Frontal cortex (tissue), 4 donors: Measurements from ENCODE around the gene CXCL6. TPM values are rescaled to one million over a fixed set of nuclear protein-coding genes. Genes with fewer than 3 reads are reported as not detected.

ENCODE experiments used
- DNase-seq, 2 donors: peaks; one replicate each; pipeline ENCODE4 v3.0.0; 2012; ENCODE audit warnings: low spot score in 2 of 2
- FAIRE-seq: peaks from 2 replicates; lab custom pipeline; 2012; peaks lifted over from hg19 to GRCh38; lab: Jason Lieb, UNC
- total RNA-seq: library from RNA; depleted of rRNA; stranded (reverse); fragments of >200 nt; gene quantifications from one replicate; pipeline ENCODE4 v1.2.3, GENCODE V29; 2014
- donor health status: control.
- donor health status: control.
- donor health status: control.

CXCL6 gene
- total RNA-seq: 0.41 TPM

DNA sequence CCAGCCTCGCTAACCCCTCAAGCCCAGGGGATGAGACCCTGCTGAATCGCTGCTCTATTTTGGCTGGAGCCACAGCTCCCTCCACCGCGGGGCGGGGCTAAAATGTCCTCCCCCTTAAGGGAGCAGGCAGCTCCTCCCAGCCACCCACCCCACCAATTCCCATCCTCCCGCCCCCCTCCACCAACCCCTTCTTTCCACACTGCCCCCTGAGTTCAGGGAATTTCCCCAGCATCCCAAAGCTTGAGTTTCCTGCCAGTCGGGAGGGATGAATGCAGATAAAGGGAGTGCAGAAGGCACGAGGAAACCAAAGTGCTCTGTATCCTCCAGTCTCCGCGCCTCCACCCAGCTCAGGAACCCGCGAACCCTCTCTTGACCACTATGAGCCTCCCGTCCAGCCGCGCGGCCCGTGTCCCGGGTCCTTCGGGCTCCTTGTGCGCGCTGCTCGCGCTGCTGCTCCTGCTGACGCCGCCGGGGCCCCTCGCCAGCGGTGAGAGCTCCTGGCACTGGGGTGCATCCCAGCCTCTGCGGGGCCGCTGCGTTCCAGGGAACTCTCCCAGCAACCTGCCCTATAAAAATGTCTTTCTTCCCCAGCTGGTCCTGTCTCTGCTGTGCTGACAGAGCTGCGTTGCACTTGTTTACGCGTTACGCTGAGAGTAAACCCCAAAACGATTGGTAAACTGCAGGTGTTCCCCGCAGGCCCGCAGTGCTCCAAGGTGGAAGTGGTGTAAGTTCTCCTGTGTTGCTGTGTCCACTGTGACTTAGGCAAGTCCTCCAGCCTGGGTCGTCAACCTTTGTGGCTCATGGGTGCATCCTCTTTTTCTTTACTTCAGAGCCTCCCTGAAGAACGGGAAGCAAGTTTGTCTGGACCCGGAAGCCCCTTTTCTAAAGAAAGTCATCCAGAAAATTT lies at the start of gene CXCL6:
Gene CXCL6, plus strand, starts transcription at position 306 of the 907 bp plus-strand sequence. Its CDS starts 73 bp downstream, at position 379.
- FAIRE-seq (no peak), DNase-seq (no peak)

DNA sequence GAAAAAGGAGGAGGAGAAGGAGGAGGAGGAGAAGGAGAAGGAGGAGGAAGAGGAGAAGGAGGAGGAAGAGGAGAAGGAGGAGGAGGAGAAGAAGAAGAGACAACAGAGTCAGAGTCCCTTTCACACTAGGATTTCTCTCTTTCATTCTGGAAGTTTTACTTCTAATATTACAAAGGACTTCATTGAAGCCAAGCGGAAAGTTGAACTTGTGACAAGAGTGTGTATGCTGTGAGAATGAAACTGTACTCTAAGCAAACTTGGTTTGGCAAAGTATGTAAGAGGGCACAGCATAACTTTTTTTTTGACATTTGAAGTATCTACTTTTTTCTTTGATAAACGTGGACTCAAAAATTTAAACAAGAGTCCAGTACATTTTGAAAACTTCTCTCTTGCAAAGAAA lies 48.1 kb upstream of the CXCL6 start:
- FAIRE-seq (no peak), DNase-seq (no peak)

DNA sequence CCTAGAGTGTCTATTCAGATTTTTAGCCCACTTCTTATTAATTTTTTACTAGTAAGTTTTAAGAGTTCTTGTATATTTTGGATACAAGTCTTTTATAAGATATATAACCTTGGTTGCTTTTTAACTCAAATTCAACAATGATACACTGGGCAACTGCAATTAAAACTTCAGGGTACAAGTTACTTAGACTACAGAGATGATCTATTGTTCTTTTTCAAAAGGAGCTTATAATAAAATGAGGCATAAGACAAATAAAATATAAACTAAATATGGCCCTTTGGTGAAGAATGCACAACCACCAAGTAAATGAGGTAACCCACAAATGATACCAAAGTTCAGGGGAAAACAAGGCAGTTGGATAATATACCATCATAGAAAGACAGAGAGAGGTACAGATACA lies 37.6 kb upstream of the CXCL6 start:
- DNase-seq (no peak), FAIRE-seq (no peak)

DNA sequence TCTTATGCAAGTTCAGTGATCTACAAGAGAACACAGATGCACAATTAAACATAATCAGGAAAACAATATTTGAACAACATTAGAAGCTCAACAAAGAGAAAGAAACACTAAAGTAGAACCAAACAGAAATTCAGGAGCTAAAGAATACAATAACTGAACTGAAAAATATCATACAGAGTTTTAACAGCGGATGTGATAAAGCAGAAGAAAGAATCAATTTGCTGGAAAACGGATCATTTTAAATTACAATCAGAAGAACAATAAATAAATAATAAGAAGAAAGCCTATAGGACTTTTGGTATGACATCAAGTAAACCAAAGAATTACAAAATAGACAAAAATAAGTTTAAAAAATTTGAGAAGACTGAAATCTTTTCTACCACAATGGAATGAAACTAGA lies 36.3 kb upstream of the CXCL6 start:
- DNase-seq: no peak
- FAIRE-seq: no peak

DNA sequence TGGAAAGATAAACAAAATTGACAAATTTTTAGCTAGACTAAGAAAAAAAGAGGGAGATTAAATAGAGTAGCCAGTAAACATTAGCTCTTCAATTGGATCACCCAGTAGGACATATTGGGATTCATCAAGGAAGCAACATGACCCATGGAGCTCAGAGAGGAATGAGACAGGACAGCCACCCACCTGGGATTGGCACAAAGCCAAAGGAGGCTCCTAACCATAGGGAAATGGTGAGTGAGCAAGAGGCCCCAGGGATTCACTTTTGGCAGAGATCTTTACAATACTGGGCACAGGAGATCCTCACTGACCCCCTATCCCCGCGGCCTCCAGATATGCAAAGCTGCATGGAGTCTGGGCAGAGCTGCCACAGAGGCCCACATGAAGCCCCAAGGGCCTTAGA lies 34.8 kb upstream of the CXCL6 start:
- no peak for DNase-seq
- FAIRE-seq: no peak

DNA sequence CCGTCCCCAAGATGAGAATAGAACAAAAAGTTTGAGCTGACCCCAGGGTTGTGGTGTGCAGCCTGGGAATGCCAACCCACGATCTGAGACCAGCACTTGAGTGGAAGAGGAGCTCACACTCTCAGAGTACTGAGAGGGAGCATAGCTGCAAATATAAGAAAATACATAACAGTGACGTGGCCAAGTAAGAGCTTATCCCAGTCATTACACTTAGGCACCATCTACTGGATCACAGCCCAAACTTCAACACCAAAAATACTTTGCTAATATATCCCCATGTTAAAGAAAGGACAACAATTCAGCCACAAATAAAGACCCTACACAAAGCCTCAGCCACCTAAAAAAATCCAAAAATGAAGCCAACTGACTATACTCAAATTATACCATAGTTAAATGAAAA lies 33.3 kb upstream of the CXCL6 start:
- FAIRE-seq (no peak), DNase-seq (no peak)

DNA sequence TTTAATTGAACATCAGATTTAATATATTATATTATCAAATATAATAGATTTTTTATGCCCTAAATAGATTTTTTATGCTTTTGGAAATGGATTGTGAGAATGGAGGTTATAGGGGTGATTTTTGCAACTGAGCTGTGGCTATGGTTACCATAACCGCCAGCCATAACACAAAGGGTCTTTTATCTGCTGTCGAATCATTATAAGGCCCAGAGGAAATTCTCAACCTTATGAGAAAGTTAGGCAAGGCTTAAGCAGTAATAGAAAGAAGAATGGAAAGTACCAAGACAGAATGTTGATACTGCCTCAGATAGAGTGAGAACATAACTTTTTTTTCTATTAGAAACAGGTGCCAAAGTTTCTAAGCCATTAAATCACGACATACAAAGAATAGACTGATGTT lies 26.3 kb upstream of the CXCL6 start:
- FAIRE-seq: no peak
- no peak for DNase-seq

DNA sequence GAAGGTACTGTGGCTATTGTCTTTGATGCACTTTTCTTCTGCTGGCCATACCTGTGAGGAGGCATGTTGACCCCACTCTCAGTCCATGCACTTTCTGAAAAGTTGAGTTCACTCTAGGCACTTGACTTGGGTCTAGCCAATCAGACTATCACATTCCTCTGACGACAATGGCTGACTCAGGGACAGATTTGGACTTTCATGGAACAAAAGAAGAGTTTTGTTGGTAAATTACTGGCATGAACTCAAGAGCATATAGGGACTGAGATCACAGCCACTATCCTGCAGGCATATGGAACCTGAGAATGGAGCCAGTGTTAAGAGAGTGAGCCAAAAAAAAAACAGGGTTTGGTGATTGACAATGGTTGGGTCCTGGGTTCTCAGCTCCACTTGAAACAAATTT lies 24.6 kb upstream of the CXCL6 start:
- no peak for DNase-seq
- FAIRE-seq: no peak

DNA sequence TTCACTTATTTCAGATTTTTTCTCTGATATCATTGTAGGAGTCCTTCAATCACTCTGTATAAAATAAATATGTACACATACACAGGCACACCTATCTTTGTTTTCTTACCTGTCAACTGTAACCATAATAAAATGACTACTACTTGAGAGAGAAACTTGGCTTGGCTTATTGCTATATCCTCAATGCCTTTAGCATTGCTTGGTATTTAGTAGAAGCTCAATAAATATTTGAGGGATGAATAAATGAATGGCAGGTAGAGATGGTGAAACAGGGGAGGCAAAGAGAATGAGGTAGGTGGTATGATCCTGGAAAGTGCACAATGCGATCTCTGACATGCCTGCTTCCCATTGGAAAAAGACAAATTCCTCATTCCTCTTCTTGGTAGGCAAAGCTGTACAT lies 21.8 kb upstream of the CXCL6 start:
- FAIRE-seq (no peak), DNase-seq (no peak)

DNA sequence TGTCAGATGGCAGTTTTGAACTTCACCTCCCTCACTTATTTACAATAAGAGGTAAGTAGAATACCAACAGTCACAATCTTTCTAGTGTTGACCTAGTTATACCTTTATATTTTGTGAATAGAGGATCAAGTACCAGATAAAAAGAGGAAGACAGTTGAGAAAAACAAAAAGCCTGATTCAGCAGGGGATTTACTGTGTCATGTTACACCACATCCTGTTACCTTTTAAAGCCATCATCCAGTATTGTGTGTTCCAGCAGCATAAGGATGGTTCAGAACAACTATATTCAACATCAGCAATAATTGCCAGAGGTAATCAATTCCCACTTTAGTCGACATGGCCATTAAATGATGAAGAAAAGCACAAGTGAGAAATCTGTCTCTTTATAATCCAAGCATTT lies 21.3 kb upstream of the CXCL6 start:
- FAIRE-seq: no peak

DNA sequence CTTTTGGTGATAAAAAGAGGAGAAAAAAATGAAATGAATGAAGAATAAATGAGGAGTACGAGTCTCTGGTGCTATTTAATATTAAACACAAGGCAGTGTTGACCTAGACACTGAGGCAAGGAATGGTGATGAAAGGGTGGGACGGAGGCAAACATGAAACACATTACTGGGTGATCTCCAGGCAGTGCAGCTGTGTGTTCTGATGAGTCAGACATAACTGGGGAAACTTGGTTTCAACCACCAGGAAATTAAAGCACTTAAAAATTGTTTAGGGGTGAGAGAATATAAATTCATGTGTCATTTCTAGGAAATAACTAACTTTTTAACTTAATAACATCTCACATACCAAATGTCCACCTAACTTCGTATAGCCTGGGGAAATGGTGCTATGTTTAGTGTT lies 19.7 kb upstream of the CXCL6 start:
- FAIRE-seq (no peak), DNase-seq (no peak)

More for the DNA sequence above, 21.3 kb upstream of the CXCL6 start:
- no peak for DNase-seq

DNA sequence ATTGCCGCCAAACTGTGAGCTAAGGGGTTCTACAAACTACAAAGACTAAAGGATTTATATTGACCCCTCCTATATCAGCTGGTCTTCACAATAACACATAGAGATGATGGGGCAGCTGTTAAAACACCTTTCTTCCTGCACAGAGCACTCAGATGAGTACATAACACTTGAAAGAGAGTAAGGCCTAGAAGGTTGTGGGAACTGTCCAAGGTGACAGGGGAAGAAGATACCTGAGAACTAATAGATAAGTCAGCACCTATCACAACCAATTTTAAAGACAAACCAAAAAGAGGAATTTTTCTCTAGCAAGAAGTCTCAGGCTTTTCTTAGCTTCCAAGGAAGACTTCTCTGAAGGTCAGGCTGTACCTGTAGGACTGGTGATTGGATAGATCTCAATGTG lies 19.1 kb upstream of the CXCL6 start:
- DNase-seq (no peak), FAIRE-seq (no peak)

DNA sequence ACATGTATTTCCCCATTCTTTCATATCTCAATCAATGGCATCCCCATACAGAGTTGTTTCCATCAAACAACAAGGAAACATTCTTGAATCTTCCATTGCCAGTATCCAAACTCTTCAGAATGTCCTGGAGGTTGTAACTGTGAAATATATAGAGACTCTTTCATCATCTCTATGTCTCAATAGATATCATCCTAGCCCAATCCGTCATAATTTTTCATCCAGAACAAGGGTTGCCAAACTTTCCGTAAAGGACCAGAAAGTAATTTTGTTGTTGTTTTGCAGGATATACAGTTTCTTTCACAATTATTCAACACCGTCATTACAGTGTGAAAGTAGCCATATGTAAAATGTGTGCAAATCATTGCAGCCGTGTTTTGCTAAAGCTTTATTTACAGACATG lies 15.2 kb upstream of the CXCL6 start:
- no peak for DNase-seq
- no peak for FAIRE-seq

DNA sequence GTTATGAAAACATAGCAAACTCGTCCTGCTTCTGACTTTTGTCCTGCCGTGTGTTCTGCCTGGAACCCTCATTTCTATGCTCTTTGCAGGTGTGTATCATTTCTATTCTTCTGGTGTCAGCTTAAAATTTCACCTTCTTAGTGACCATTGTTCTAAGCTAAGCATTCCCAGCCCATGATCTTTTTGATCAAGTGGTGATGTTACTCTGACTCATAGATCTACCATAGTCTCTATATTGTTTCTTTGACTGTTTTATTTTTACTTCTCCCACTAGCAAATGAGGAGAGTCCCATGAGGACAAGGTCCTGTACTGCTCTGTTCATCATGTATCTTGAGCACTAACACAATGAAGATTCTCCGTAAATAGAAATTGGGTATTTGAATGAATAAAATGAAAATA lies 14.1 kb upstream of the CXCL6 start:
- no peak for FAIRE-seq
- DNase-seq: no peak

DNA sequence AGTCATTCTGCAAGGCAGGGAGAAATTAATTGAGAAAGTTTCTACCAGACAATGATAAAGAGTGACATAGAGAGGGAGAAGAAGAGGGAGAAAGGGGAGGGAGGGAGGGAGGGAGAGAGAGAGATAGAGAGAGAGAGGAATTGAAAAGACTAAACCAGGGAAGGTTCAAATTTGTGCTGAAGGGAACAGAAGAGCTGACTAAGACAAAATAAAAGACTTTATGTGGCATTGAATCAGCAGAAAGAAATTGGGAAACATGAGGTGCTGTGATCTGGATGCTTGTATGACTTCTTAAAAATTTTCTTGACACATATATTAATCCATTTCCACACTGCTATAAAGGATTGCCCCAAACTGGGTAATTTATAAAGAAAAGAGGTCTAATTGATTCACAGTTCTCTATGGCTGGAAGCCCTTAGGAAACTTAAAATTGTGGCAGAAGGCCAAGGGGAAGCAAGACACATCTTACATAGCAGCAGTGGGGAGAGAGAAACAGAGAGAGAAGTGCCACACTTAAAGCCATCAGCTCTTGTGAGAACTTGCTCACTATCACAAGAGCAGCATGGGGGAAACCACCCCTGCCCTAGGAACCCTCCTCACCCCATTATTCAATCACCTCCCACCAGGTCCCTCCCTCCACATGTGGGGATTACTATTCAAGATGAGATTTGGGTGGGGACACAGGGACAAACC lies 13.5 kb upstream of the CXCL6 start:
- FAIRE-seq (no peak), DNase-seq (no peak)

DNA sequence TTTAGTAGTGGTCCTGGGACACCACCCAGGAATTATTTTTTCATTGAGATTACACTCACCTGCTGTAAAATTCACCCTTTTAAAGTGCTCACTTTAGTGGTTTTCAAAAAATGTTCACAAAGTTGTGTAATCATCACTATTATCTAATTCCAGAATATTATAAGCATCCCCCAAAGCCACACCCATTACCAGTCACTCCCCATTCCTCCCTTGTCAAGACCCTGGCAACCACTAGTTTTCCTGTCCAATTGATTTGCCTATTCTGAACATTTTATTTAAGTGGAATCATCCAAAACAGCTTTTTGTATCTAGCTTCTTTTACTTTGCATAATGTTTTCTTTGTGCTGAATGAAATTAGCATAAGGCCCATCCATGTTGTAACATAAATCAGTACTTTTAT lies 12.7 kb upstream of the CXCL6 start:
- DNase-seq: no peak
- FAIRE-seq: no peak

DNA sequence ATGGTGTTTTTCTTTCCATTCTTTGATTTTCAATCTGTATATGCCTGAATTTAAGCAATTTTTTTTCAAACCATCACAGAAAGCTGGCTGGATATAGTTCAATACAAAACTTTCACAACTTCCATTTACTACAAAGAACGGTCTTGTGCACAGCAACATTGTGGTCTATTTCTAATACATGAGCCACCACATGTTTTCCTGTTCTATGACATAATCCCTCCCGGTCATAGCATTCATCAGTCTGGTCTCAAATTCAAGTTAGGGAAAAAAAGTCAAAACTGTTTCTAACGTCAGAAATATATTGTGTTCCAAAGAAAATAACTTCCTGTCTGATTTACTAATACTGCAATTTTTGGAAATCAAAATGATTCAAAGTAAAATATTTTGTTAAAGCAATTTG lies 7.5 kb upstream of the CXCL6 start:
- no peak for FAIRE-seq
- DNase-seq: no peak

DNA sequence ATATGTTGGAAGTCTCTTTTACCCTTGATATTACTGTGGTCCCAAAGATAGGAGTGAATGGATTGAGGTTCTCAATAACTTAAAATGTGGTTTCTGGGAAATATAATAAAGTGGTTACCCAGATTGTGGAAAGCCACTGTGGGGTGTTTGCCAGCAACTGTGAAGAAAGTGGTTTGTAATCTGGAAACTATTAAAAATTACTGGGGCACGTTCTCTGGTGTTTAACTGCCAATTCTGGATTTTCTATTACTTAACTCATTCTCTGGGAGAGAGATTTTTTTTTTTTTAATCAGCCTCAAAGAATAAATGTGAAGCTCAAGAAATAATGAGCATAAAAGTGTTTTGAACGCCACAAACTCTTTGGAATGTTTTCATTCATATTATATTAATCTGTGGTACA lies 4.9 kb upstream of the CXCL6 start:
- no peak for DNase-seq
- no peak for FAIRE-seq

DNA sequence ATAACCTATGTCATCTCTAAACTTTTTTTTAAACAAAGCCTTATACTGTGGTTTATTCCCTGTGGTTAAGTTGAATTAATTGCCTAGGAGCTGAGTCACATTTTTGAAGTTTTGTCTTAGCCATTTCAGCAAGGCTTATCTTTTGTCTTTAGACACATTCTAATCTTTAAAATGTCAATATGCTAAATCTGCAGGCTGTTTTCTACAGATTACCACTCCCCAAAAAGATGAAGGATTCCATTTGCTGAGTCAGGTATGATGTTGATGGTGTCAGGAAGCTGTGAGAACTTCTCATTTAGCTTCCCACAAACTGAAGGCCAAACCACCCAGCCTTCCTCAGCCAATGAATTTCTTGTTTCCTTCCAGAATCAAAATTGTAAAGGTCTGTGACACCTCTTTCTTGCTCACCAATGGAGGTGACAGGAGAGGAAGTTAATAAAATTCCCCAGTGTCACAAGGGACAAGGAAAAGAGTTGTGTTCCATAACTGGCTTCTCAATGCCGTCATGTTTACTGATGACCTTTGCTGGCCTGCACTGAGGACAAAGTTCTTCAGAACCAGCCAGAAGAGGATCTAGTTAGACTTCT lies 3.7 kb upstream of the CXCL6 start:
- FAIRE-seq: no peak
- DNase-seq: no peak

DNA sequence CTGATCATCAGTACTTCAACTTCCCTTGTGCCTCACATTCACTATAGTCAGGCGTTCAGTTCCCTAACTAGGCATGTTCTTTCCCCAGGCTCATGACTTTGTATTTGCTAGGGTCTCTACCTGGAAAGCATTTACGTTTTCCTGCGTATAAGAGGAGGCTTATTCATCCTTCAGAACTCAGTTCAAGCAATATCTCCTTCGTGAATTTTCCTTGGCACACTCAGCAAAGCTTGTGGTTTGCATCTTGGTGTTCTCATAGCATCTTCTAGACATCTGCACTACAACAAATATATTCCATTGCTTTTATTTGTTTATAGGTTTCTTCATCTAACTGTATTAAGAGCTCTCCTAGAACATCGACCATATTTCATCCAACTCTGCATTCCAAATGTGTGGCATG lies 2.6 kb downstream of the CXCL6 start:
- no peak for FAIRE-seq

DNA sequence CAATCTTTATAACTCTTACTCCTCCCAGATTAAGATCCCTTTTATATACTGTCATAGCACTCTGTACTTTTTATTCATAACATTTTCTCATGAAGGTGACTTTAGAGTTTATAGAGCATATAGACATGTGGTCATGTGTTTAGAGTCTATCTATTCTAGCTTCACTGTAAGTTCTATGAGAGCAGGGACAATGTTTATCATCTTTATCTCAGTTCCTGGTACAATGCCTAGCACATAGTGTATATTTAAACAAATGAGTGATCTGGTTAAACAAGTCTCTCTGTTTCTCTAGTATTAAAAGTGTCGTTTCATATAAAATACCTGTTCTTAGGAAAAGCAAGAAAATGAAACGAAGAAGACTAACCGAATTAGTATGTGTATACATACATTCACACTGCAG lies 3.2 kb downstream of the CXCL6 start:
- no peak for FAIRE-seq

More for the DNA sequence above, 2.6 kb downstream of the CXCL6 start:
- no peak for DNase-seq

More for the DNA sequence above, 3.2 kb downstream of the CXCL6 start:
- DNase-seq: no peak
